GM21526 (cell line): ENCODE measurements around the gene C9orf153.
"Not testable (repeated sequence)": the region's sequence is repeated elsewhere in the genome, so short reads cannot be mapped to it uniquely, and the experiment has no call there.

Source experiments
- ATAC-seq: cut with Tn5 transposase; IDR thresholded peaks from one replicate; pipeline ENCODE4 v1.9.1; 2021; ENCODE audit warnings: moderate library complexity; ENCODE audit not compliant: unreplicated experiment, low FRiP score

The C9orf153 gene

GRCh38 chr9:86259557-86259956 is at the start of gene C9orf153:
C9orf153 (minus strand) TSS chr9:86259657; CDS start chr9:86229603, 30,054 bp downstream.
- no peak for ATAC-seq

GRCh38 chr9:86308687-86309086 is 49.2 kb upstream of the C9orf153 start:
- no peak for ATAC-seq

- ATAC-seq, result no peak
Measured at GRCh38 chr9:86304236-86304730, 44.8 kb upstream of the C9orf153 start.

GRCh38 chr9:86303316-86303975 is 44.0 kb upstream of the C9orf153 start:
- no peak for ATAC-seq

GRCh38 chr9:86301686-86302085 is 42.2 kb upstream of the C9orf153 start:
- no peak for ATAC-seq

GRCh38 chr9:86300701-86301100 is 41.2 kb upstream of the C9orf153 start:
- no peak for ATAC-seq

- no peak for ATAC-seq
Measured at GRCh38 chr9:86298873-86299272, 39.4 kb upstream of the C9orf153 start.

- ATAC-seq, result not testable (repeated sequence)
Measured at GRCh38 chr9:86290341-86290740, 30.9 kb upstream of the C9orf153 start.

- ATAC-seq, result no peak
Measured at GRCh38 chr9:86288499-86289198, 29.2 kb upstream of the C9orf153 start.

GRCh38 chr9:86287013-86287412 is 27.6 kb upstream of the C9orf153 start:
- no peak for ATAC-seq

- no peak for ATAC-seq
Measured at GRCh38 chr9:86286278-86286677, 26.8 kb upstream of the C9orf153 start.

GRCh38 chr9:86285261-86285660 is 25.8 kb upstream of the C9orf153 start:
- ATAC-seq, result no peak

GRCh38 chr9:86282979-86283535 is 23.6 kb upstream of the C9orf153 start:
- ATAC-seq, result peak; percentile 23

GRCh38 chr9:86282077-86282978 is 22.9 kb upstream of the C9orf153 start, which contains the start of gene ISCA1:
ISCA1 (minus strand) TSS chr9:86282538; CDS start chr9:86282458, 80 bp downstream.
- ATAC-seq, result peak; percentile 78

GRCh38 chr9:86281593-86282076 is 22.2 kb upstream of the C9orf153 start:
- ATAC-seq, result peak; percentile 2

GRCh38 chr9:86280580-86280979 is 21.1 kb upstream of the C9orf153 start:
- ATAC-seq, result no peak

GRCh38 chr9:86279839-86280238 is 20.4 kb upstream of the C9orf153 start:
- no peak for ATAC-seq

- ATAC-seq, result no peak
Measured at GRCh38 chr9:86277072-86277471, 17.6 kb upstream of the C9orf153 start.

- no peak for ATAC-seq
Measured at GRCh38 chr9:86275962-86276361, 16.5 kb upstream of the C9orf153 start.
